Activated T-cell treated with anti-CD3 and anti-CD28 coated beads, Interleukin-2, amount 50 U/mL, for 48 hours (primary cell): ENCODE measurements around the gene EMC1.
A peak's percentile ranks its signal among the peaks of the same experiment; 100 is the strongest.
"Not testable (repeated sequence)": the region's sequence is repeated elsewhere in the genome, so short reads cannot be mapped to it uniquely, and the experiment has no call there.

ENCODE experiments used
- DNase-seq, 2 experiments: peaks; one replicate each; pipeline ENCODE4 v3.0.0-alpha.2; 2020

Gene EMC1

DNA sequence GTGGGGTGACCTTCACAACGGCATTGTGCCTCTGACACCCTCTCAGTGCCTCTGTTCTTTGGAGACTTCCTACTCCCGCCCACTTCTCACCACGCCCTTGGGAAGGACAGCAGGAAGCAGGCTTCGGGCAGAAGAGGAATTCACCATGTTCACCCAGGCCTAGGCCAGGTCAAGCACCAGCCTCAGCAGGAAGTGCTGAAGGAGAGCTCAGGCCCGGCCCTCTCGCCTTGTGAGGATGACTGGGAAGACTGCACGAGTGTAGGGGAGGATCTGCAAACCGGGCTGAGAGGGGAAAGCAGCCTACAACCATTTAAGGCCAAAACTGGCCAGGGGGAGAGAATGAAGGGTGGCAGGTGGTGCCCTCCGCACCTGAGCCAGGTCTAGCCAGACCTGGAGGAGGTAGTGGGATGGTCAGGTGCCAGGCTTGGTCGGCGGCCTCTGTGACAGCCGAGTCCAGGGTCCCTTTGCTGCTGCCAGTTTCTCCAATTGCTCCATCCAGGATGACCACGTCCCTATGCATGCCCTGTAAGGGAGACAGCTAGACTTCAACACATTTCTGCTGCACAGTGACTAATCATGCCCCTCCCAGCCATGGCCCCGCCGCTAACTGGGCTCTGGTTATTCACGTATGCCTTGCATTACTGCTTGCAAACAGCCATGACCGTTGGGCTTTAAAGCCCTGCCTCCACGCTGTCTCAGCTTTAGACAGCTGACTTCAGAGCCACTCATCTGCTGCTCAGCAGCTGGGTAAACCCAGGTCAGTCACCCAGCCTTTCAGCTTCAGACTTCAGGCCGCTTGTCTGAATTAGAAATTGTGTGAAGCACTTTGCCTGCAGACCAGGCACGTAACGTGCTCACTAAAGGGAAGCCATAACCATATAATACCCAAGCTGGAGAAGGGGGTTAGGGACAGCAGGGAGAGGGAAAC is 9.2 kb upstream of the EMC1 start:
- peak; percentile 40 for DNase-seq

DNA sequence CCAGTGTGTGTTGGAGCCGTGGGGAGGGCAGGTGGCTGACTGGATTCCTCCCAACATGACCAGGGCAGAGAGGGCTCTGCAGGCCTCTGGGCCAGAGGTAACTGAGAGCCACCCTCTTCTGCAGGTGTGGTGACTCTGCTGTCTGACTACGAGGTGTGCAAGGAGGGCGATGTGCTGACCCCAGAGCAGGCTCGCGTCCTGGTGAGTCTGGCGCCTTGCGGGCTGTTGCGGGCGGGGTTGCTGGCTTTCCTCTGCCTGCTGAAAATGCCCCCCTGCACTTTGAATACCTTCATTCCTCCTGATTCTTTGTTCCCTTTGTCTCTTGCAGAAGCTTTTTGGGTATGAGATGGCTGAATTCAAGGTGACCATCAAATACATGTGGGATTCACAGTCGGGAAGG is 7.0 kb upstream of the EMC1 start:
- no peak for DNase-seq

DNA sequence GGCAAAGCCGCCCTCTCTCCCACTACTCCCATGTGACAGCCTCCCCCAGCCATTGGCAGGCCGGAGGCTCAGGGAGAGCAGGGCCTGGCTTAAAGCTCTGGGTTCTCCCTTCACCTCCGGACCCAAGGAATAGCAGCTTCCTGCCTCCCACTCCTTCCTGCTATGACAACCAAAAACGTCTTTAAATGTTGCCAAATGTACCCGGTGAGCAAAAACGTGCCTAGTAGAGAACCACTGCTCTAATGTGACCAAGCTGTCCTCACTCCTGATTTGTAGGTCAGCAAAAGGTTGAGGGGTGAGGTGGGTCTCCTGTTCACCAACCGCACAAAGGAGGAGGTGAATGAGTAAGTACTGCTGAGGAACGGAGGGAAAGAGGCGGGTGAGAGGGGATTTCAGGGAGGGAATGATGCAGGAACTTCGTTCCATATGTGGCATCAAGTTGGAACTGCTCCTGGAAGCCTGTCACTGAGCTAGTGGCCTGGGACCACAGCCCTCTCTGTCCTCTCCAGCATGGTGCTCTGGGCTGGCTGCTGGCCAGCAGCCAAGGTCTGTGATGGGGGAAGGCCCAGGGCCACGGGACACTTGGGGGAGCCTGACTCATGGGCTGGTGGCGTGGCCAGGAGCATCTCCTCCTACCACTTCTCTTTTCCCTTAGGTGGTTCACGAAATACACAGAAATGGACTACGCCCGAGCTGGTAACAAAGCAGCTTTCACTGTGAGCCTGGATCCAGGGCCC is 6.0 kb upstream of the EMC1 start:
- peak; percentile 48 to 59 for DNase-seq

DNA sequence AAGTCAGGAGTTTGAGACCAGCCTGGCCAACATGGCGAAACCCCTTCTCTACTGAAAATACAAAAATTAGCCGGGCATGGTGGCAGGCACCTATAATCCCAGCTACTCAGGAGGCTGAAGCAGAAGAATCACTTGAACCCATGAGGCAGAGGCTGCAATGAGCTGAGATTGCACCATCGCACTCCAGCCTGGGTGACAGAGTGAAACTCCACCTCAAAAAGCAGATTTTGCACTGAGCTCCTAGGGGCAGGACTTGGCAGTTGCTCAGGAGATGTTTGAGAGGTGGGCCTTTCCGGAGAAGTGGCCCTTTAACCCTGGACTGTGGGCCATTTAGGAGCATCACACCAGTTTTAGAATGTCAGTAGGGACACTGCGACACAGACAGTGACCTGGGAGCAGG is 5.0 kb upstream of the EMC1 start:
- DNase-seq: not testable (repeated sequence)

DNA sequence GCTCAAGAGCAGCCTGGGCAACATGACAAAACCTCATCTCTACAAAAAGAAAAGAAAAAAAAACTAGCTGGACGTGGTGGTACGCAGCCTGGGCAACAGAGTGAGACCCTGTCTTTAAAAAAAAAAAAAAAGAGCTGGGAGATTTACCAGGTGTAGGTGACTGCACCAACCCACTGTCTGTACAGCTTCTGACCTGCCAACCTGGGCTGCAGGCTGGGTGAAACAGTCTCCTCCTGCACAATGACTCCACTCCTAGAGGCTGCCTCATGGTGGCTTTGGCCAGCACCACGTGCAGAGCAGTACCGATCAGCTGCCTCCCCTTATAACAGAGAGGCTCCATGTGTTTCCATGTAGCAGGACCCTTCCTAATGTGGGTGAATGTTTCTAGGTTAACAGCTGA is 4.0 kb upstream of the EMC1 start:
- no peak for DNase-seq

DNA sequence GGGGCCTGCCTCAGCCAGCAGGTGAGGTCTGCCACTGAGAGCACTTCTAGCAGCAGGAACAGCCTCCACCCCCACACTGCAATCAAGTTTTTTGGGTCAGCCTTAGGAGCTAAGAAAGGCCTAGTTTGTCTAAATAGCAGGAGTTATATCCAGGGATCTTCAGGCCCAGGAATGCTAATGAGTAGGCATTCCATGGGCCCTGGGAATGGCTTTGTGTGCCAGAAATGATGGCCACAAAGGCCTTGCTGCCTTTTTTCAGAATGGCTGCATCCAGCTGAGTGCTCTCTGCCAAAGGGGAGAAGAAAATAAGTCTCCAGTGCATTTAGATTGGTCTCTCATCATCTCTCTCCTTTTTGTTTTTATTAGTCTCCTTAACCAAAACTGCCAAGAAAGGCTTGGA is 3.1 kb upstream of the EMC1 start:
- no peak for DNase-seq

- DNase-seq: no peak
Observed at GRCh38 chr1:19250629-19251304, 557 bp downstream of the EMC1 start.

GRCh38 chr1:19240673-19241538 is 10.4 kb downstream of the EMC1 start:
- peak; percentile 78 to 80 for DNase-seq

- no peak for DNase-seq
Observed at GRCh38 chr1:19239876-19240275, 11.4 kb downstream of the EMC1 start.

DNA sequence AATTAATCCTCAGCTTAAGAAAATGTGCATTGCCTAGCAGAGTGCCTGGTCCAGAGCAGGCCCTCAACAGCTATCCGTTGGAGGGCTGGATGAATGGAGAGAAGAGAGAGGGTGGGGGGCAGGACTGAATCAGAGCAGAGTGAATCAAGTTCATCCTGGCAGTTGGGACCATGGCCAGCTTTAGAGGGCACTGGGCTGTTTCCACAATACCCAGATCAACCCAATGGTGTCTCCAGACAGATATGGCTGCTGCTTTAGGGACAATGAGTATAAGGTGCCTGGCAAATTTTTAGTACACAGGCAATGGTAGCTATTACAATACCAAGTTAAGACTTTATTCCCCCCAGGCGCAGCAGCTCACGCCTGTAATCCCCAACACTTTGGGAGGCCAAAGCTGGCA is 17.1 kb downstream of the EMC1 start:
- DNase-seq: no peak

DNA sequence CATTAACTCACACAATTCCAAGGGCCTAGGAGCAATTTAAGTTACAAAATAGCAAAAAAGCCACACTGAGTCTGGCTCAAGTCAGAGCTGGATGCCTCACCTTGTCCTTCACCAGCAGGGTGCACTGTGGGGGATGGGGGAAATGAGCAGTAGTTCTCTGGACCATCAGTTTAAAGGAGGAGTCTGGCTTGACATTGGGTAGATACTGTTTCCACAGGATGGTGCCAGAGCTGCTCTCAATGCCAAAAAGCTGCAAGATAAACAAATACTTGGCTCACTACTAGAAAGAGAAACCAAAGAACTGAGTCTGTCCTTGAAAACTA is 18.8 kb downstream of the EMC1 start:
- DNase-seq: no peak

GRCh38 chr1:19231736-19232523 is 19.4 kb downstream of the EMC1 start:
- not testable (repeated sequence) for DNase-seq

DNA sequence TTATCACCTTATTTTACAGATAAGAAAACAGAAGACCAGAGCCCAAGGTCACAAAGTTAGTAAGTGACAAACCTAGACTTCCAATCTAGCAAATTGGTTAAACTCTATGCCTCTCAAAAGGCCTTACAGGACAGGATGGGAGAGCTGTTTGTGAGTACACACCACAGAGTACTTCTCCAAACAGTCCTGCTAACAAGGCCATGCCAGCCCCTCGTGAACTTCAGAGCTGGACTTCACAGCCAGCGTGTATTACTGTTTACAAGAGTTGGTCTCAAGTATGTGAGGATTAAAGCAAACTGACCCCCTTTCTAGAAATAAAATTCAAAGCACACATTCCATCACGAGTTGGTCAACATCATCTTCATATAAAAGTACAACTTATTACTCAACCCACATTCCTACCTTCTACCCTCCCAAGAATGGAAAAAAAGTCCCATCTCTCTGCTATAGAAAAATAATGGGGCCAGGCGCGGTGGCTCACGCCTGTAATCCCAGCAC is 21.4 kb downstream of the EMC1 start:
- DNase-seq: no peak

DNA sequence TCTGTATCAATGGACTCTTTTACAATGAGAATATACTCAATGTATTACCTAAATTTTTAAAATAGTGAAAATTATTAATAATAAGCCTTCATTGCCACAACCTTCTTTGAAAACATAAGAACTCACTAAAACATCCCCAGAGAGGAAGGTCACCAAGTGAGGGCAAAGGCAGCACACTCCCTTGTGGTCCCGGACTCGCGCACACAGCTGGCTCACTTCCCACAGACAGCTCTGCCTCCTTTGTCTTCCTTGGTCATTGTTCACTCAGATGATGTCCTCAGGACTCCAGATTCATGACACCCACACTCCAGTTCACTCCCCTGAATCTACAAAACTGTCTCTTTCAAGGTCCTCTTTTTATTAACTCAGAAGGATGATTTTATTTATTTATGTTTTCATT is 22.1 kb downstream of the EMC1 start:
- no peak for DNase-seq

GRCh38 chr1:19222979-19223824 is 28.1 kb downstream of the EMC1 start:
- DNase-seq: no peak

- DNase-seq: no peak
Observed at GRCh38 chr1:19222573-19222972, 28.8 kb downstream of the EMC1 start.

GRCh38 chr1:19220991-19221390 is 30.3 kb downstream of the EMC1 start:
- no peak for DNase-seq

- DNase-seq: no peak
Observed at GRCh38 chr1:19220080-19220846, 31.1 kb downstream of the EMC1 start.

DNA sequence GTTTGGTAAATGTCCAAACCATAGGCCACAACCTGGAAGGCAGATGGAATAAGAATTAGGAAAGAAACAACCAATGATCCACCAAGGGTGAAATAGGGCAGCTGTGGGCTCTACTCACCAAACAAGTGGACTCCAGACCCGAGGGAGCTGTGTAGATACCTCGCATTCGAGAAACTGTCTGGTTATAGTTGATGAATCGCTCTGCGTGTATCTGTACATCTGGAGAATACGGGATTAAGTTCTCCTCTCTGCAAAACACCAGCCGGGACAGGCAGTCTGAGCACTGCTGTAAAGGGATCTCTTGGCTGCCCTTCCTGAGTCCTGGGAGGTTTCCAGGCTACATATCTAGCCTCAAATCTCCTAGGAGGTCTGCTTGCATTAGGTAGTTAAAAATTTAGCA is 31.9 kb downstream of the EMC1 start:
- DNase-seq: no peak

- not testable (repeated sequence) for DNase-seq
Observed at GRCh38 chr1:19216585-19216984, 34.7 kb downstream of the EMC1 start.
